ENCODE data around the gene MRPL28.
"Not testable (repeated sequence)": the region's sequence is repeated elsewhere in the genome, so short reads cannot be mapped to it uniquely, and the experiment has no call there.

DNA sequence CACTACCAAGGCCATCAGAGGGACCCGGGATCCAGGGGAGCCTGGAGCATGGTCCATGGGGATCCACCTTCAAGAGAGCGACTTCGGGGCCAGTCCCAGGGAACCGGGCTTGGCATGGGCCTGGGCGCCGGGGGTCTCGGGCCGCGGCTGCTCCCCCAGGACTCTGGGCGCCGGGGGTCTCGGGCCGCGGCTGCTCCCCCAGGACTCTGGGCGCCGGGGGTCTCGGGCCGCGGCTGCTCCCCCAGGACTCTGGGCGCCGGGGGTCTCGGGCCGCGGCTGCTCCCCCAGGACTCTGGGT, 7.7 kb downstream of the MRPL28 start:
- TF ChIP-seq, protein P1, sequence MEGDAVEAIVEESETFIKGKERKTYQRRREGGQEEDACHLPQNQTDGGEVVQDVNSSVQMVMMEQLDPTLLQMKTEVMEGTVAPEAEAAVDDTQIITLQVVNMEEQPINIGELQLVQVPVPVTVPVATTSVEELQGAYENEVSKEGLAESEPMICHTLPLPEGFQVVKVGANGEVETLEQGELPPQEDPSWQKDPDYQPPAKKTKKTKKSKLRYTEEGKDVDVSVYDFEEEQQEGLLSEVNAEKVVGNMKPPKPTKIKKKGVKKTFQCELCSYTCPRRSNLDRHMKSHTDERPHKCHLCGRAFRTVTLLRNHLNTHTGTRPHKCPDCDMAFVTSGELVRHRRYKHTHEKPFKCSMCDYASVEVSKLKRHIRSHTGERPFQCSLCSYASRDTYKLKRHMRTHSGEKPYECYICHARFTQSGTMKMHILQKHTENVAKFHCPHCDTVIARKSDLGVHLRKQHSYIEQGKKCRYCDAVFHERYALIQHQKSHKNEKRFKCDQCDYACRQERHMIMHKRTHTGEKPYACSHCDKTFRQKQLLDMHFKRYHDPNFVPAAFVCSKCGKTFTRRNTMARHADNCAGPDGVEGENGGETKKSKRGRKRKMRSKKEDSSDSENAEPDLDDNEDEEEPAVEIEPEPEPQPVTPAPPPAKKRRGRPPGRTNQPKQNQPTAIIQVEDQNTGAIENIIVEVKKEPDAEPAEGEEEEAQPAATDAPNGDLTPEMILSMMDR (IDR thresholded peaks at IDR 0.05): not testable (repeated sequence)
- TF ChIP-seq POLR2AphosphoS5 (IDR thresholded peaks at IDR 0.05): not testable (repeated sequence)

All from prostate gland (tissue), 2 donors.